Stimulated activated CD4-positive, alpha-beta T cell treated with anti-CD3 and anti-CD28 coated beads, Interleukin-4, amount 100 ng/mL, for 24 hours (primary cell): ENCODE results near the gene OSCAR.
A peak's percentile ranks its signal among the peaks of the same experiment; 100 is the strongest.
"Not testable (repeated sequence)": the region's sequence is repeated elsewhere in the genome, so short reads cannot be mapped to it uniquely, and the experiment has no call there.

Experiments
- DNase-seq: peaks from one replicate; pipeline ENCODE4 v3.0.0-alpha.2; 2020

Gene OSCAR

DNA sequence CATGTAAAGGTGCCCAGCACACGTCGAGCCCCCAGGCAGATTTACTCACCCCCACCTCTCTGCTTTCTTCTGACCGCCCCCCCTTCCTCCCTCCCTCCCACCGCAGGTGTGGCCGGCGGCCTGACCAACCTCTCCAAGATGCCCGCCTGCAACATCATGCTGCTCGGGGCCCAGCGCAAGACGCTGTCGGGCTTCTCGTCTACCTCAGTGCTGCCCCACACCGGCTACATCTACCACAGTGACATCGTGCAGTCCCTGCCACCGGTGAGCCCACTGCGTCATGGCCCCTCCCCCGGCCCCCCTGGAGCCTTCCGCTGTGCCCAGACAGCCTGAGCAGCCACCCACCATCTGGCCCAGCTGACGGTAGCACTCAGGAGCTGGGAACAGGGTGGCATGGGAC, 23.8 kb upstream of the OSCAR start:
- DNase-seq, result no peak

DNA sequence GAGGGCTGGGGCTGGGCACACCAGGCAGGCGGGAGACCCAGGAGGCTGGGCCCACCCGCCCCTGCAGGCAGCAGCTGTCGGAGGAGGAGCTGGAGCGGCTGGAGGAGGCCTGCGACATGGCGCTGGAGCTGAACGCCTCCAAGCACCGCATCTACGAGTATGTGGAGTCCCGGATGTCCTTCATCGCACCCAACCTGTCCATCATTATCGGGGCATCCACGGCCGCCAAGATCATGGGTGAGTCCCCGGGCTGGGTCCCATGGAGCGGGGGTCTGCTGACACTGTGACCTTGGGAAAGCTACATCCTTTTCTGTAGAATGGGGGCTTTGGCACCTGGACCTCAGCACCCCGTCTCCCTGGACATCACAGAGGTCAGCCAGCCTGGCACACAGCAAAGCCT, 23.1 kb upstream of the OSCAR start:
- no peak for DNase-seq

DNA sequence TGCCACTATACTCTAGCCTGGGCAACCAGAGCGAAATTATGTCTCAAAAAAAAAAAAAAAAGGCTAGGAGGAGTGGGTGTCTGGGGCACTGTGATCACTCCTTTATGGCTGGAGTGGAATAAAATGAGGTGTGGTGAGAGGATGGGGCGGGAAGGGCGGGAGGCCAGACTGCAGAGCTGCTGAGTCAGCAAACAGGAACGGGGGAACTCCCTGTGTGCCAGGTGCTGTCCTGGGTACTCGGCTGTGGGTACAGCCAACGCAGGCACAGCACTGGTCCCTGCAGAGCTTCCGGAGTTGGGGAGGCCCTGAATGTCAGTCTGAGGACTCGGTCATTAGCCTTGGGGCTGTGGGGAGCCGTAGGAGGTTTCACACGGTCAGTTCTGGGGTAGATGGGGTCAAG, 20.7 kb upstream of the OSCAR start:
- DNase-seq, result no peak

DNA sequence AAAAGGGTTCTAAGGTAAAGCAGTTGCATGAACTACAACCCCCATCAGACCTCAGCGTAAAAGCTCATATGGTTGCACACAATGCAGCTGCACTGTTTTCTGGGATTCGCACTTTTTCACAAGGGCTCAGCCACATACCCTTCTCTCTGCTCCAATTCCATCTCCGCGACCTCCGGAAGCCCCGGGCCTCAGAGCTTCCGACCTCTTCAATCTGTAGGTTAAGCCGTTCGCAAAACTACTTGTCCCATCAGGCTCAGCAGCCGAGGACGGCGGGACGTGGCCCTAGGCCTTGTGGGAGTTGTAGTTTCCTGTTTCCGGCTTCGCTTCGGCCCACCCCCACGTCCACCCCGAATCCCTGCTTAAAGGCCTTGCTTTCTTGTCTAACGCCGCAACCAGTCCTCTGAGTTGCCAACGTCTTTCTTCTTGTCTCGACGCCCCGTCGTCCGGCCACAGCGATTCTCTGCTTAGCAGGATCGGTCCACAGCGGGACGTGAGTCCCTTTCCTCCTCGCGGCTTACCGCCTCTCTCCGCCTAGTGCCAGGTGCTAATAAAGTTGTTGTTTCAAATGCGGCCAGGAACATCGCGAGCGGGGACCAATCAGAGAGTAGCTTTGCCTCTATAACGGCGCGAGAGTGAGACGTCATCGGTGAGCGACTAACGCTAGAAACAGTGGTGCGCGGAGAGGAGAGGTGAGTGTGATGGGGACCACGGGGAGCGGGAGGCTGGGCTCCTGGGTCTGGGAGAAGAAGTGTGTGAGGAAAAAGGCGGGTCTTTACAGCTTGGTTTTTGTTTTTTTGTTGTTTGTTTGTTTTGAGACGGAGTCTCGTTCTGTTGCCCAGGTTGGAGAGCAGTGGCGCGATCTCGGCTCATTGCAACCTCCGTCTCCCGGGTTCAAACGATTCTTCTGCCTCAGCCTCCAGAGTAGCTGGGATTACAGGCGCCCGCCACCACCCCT, 14.8 kb upstream of the OSCAR start, which contains the start of the genes PRPF31 and TFPT:
Gene PRPF31 (plus strand): TSS at position 646 of the 955 bp plus-strand sequence. CDS start 2,525 bp downstream, outside the sequence.
Gene TFPT (minus strand): TSS at position 549 of the 955 bp plus-strand sequence. CDS start 388 bp downstream, at position 161.
- DNase-seq, result peak; percentile 97

DNA sequence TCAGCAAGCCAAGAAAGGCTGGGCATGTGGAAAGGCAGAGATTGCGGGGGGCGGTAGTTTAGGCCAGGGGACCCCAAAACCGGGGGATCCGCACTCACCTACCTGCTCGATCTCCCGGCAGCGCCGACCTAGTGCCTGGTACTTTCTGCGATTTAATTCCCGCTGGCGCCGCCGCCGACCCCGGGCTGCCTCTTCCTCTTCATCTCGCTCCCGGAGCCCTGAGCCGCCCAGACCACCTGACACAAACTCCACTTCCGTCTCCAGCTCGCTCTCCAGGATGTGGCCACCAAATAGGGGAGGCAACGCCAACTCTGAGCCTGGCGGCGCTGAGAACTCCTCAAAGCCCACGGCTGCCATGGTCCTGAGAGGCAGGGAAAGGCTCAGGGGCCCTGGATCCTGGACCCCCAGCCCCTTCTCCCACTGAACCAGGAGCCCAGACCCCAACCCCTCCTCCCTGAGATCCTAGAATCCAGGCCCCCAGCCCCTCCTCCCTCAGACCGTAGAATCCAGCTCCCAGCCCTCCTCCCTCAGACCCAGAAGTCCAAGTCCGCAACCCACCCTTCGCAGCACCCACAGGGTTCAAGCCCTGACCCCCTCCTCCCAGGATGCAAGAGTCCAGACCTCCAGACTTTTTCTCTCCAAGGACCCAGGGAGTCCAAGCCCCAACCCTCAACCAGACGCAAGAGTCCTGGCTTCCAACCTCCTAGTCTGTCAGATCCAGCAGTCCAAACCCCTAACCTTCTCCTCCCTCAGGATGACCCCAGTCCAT, 13.9 kb upstream of the OSCAR start:
- peak; percentile 35 for DNase-seq

DNA sequence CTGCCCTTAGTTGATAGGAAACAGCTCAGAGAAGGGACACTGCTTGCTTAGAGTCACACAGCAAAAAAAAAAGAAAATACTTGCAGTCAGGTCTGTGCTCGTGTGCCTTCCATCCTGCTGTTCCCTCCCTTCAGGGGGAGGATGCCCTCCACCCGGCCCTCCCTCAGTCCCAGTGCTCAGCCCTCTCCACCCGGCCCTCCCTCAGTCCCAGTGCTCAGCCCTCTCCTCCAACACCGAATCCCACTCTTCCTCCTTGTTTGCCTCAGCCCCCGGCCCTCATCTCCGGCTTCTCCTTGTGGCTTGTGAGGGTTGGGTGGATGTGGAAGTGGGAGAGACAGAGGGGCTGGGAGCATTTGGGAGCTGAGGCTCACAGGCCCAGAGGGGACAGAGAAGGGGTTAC, 9.0 kb upstream of the OSCAR start:
- DNase-seq, result no peak

DNA sequence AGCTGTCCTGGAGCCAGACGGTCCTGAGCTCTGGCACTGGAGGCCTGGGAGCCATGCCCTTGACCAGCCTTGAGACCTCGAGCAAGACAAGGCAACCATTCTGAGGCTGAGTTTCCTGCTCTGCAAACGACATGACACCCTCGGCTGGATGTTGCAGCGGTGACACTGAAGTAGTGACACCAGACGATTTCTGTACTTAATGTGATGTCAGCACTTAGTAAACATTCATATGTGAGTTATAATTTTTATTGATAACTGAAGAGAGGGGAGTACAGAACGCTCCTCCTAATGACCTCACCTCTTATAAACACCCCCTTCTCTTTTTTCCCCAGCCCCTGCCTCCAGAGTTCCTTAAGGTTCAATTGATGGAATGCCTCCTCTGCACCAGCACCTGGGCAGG, 7.9 kb upstream of the OSCAR start:
- no peak for DNase-seq

DNA sequence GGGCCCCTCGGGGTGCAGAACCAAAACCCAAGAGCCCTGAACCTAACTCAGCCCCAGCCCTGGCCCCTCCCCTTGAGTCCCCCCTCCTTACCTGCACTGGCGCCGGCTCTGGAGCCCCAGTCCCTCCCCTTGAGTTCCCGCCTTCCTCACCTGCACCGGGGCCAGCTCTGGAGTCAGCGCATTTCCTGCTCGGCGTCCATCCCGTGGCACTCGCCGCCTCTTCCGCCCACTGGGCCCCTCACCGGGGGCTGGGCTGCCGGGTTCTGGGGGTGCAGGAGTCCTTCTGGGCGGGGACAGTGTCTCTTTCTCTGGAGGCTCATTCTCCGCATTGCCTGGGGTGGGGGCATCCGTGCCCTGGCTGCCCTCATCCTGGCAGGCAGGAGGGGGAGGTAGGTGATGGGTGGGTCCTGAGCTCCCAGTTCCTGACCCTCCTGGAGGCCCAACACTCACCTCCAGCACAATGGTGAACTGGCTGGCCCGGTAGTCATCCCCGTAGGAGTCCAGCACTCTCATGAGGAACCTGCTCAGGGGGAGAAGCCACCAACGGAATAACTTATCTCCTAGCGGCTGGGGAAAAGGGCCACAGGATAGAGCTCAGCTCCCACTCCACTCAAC, 7.4 kb upstream of the OSCAR start:
- DNase-seq, result no peak

DNA sequence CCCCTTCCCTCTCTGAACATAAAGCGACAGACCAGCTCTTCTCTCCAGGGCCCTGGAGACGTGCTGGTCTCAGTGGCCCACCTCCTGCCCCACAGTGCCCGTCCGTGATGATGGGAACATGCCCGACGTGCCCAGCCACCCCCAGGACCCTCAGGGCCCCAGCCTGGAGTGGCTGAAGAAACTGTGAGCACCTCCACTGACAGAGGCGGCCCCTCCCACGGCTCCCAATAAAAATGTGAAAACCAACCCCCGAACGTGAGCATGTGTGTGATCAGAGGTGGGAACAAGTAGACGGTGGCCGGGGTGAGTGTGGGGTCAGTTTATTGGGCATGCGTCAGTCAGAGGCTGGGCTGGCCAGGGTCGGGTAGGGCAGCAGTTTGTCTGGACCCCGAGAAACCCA, 6.1 kb upstream of the OSCAR start:
- DNase-seq, result no peak

DNA sequence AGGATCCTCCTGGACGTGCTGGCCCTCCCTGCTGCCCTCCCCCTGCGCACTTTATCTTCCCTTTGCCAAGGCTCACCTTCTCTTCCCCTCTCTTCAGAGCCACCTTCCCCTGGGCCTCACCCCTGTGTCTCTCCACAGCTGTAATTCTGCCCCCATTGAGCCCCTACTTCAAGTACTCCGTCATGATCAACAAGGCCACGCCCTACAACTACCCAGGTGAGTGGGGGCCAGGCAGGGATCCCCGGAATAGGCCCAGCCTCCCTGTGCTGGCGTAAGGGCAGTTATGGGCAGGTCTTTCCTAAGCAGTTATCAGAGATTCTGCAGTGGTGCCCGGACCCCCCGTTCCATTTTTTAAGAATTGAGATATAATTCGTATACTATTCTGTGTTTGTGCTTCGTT, 5.2 kb upstream of the OSCAR start:
- DNase-seq, result no peak

DNA sequence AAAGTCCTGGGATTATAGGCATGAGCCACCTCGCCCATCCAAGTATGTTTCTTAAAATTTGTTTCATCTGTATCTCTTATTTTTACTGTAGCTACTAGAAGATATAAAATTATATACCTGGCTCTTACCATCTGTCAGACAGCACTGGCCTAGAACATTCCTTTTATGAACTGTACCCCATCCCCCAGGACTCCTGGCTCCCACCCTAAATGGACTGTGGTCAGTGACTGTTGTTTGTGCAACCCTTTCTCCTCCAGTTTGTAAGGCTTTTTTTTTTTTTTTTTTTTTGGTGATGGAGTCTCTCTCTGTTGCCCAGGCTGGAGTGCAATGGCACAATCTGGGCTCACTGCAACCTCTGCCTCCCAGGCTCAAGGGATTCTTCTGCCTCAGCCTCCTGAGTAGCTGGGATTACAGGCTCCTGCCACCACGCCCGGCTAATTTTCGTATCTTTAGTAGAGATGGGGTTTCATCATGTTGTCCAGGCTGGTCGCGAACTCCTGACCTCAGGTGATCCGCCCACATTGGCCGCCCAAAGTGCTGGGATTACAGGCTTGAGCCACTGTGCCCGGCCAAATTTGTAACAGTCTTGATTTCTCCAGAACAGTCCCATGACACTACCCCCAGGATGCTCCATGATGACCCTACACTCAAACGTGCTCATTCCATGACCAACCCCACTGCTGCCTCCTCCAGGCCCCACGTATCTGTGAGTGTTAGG, 4.6 kb upstream of the OSCAR start:
- DNase-seq, result no peak

DNA sequence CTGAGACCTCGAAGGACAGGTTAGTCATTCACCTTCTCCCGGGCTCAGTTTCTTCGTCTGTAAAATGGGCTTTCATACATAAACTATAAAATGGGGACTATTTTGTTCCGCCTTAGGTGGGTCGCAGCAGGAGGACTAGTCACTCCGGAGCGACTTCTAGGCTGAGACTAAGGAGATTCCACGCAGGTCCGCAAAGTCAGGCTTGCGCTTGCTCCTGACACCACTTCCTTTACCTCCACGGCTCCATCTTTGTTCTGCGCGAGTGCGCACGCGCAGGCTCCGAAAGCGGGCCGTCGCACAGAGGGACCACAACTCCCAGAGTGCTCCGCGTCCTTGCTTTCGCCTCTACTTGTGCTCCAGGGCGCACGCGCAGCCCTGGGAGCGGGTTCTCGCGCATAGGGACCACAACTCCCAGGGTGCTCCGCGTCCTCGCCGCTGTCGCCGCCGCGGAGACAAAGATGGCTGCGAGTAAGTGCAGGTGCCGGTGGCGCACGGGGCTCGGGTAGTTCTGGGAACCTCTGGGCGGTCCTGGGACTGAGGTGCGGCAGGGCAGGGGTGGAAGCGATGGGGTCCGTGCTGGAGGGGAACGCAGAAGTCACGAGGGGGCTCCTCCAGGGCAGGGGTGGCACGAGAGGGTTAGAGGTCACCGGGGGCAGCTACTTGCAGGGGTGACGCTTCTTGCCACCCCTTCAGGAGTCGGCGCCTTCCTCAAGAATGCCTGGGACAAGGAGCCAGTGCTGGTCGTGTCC, 2.0 kb upstream of the OSCAR start, which contains the start of gene NDUFA3:
Gene NDUFA3 (plus strand): TSS at position 435 of the 749 bp plus-strand sequence. CDS start 24 bp downstream, at position 459.
- DNase-seq, result peak; percentile 97

DNA sequence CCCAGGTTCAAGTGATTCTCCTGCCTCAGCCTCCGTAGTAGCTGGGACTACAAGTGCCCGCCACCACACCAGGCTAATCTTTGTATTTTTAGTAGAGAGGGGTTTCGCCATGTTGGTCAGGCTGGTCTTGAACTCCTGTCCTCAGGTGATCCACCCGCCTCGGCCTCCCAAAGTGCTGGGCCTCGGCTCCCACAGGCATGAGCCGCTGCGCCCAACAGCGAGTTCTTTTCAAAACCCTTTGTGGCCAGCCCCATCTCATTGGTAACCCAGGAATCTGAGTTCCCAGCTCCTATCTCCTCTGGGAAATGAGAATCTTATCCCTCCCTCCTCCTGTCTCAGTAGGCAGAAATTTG, 724 bp downstream of the OSCAR start:
- not testable (repeated sequence) for DNase-seq

DNA sequence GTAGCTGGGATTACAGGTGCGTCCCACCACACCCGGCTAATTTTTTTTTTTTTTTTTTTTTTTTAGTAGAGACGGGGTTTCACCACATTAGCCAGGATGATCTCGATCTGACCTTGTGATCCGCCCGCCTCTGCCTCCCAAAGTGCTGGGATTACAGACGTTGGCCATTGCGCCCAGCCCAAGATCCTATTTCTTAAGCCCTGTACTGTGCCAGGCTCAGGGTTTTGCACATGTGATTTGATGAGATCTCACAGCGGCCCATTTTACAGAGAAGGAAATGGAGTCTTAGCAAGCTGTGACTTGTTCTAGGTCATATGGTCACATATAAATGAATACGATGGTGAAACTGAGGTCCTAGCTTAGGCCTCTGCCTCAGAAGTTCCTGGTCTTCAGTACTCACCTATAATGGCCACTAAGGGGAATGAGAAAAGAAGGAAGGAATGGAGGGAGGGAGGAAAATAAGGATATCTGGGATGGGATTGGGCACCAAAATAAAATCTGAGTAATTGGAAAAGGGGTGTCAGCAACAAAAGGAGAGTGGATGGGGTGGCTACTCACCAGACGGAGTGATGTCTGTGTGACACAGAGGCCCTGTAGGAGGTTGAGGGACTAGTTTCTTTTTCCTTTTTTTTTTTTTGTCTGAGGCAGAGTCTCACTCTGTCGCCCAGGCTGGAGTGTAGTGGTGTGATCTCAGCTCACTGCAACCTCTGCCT, 1.3 kb downstream of the OSCAR start:
- no peak for DNase-seq

DNA sequence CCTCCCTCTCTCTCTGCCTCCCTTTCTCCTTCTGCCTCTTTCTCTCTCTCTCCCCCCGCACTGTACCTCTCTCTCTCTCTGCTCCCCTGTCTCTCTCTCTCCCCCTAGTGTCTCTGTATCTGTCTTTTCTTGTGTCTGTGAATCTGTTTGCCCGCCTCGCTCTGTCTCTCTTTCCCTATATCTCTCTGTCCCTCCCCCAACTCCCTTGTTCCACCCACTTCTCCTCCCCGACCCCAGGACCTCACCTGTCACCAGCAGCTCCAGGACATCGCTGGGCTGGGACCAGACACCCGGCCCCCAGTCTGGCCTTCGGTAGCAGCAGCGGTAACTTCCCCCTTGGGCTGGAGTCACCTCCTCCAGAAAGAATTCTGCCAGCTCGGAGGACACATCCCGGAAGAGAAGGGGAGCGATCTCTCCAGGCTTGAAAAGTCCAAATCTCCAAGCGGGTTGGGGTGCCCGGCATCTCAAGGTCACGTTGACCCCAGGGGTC, 3.9 kb downstream of the OSCAR start:
- no peak for DNase-seq

DNA sequence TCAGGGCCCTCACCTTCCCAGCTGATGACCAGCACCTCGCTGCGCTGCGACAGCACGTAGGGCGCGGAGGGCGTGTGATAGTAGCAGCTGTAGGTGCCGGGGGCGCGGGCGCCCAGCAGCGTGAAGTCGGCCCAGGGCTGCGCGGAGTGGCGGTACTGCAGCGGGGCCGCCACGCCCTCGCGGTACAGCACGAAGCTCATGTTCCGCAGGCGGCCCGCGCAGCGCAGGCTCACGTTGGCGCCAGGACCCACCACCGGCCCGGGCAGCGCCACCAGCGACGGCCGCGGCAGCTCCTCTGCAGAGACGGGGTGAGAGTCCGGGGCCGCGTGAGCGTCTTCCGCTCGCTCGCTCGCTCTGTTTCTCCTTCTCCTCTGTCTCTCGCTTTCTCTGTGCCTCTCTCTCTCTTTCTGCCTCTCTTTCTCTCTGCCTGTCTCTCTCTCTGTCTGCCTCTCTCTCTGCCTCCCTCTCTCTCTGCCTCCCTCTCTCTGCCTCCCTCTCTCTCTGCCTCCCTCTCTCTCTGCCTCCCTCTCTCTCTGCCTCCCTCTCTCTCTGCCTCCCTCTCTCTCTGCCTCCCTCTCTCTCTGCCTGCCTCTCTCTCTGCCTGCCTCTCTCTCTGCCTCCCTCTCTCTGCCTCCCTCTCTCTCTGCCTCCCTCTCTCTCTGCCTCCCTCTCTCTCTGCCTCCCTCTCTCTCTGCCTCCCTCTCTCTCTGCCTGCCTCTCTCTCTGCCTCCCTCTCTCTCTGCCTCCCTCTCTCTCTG, 4.6 kb downstream of the OSCAR start:
- DNase-seq, result peak; percentile 51

DNA sequence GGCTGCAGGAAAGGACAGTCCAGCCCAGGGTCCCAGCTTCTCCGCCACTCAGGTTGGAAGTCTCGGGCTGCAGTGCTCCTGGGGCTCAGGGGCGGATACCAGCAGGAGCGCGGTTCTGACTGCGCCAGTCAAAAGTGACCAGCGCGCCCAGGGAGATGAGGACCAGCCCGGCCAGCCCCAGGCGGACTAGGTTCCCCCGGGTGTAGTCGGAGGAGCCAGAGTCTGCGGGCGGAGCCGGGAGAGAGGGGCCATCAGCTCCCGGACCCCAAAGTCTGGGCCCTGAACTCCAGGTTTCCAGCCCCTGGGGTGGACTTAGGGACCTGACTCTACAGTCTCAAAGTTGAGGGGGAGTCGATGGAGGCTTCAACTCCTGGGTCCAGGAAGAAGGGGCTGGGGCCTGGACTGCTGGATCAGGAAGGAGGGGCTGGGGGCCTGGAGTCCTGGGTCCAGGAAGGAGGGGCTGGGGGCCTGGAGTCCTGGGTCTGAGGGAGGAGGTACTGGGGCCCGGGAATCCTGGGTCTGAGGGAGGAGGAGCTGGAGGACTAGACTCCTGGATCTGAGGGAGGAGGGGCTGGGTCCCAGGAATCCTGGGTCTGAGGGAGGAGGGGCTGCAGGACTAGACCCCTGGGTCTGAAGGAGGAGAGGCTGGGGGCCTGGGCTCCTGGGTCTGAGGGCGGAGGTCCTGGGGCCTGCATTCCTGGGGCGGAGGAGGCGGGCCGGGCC, 5.3 kb downstream of the OSCAR start:
- DNase-seq, result no peak

DNA sequence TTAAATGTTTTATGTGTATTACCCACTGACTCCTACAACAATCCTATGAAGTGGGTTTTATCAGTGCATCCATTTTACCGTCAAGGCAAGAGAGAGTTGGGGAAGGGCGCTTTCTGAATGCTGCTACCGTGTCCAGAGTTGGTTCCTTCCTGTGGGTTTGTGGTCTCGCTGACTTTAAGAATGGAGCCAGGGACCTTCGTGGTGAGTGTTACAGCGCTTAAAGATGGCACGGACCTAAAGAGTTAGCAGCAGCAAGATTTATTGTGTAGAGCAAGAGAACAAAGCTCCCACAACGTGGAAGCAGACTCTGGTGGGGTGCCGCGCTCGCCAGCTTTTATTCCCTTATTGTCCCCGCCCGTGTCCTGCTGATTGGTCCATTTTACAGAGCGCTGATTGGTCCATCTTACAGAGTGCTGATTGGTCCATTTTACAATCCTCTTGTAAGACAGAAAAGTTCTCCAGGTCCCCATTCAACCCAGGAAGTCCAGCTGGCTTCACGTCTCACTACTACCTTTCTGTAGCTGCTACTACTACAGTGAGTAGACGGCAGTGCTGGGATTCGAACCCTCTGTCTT, 6.1 kb downstream of the OSCAR start:
- DNase-seq, result no peak

DNA sequence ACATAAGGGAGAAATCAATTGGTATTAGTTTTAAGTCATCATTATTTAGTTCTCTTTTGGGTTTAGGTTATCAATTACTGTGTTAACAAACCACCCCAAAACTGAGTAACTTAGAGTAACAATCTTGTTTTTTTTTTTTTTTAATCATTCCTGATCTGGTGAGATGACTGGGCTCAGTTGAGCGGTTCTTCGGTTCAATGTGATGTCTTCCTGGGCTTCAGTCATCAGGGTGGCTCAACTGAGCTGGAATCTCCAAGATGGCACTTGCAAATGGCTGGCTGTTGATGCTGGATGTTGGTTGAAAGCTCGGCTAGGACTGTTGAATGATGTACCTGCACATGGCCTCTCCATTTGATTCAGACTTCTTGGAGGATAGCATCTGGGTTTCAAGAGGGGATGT, 16.2 kb downstream of the OSCAR start:
- no peak for DNase-seq
